Liver (tissue), 9 donors: Measurements from ENCODE around the gene POU2F2. TPM values are rescaled to one million over a fixed set of nuclear protein-coding genes. Genes with fewer than 3 reads are reported as not detected.
A peak's percentile ranks its signal among the peaks of the same experiment; 100 is the strongest.

ENCODE experiments used
- DNase-seq: peaks from one replicate; pipeline ENCODE4 v3.0.0-alpha.2; 2017; ENCODE audit warnings: low spot score
- H3K27ac ChIP-seq, 2 donors: one replicate each; pipeline ENCODE4 v1.7.0; 2013; ENCODE audit warnings: inconsistent platforms in 2 of 2, low read length in 2 of 2, control low read depth in 1 of 2, low read depth in 1 of 2, mild to moderate bottlenecking in 1 of 2
- H3K27me3 ChIP-seq, 4 donors: one replicate each; pipeline versions ENCODE4 v1.6.1 to v1.7.0; 2013; ENCODE audit warnings: low read length in 3 of 4, inconsistent platforms in 1 of 4, mild to moderate bottlenecking in 1 of 4, moderate library complexity in 1 of 4; ENCODE audit not compliant: control insufficient read depth in 4 of 4, insufficient read depth in 4 of 4
- H3K36me3 ChIP-seq, 4 donors: one replicate each; pipeline versions ENCODE4 v1.6.1 to v1.7.0; 2013; ENCODE audit warnings: low read length in 3 of 4, mild to moderate bottlenecking in 3 of 4, low read depth in 1 of 4, moderate library complexity in 1 of 4; ENCODE audit not compliant: control insufficient read depth in 4 of 4, insufficient read depth in 3 of 4
- H3K4me1 ChIP-seq, 4 donors: one replicate each; pipeline versions ENCODE4 v1.6.1 to v1.7.0; 2013; ENCODE audit warnings: low read length in 3 of 4, mild to moderate bottlenecking in 3 of 4, moderate library complexity in 1 of 4; ENCODE audit not compliant: control insufficient read depth in 4 of 4, insufficient read depth in 4 of 4
- H3K4me3 ChIP-seq, 3 donors: one replicate each; pipeline versions ENCODE4 v1.6.1 to v1.7.0; 2013; ENCODE audit warnings: low read length in 3 of 3, control low read depth in 1 of 3, low read depth in 1 of 3, mild to moderate bottlenecking in 1 of 3
- H3K9ac ChIP-seq, 2 donors: one replicate each; pipeline ENCODE4 v1.7.0; 2013; ENCODE audit warnings: low read length in 2 of 2, mild to moderate bottlenecking in 2 of 2, moderate library complexity in 2 of 2, control low read depth in 1 of 2, low read depth in 1 of 2
- H3K9me3 ChIP-seq, 4 donors: one replicate each; pipeline versions ENCODE4 v1.6.1 to v1.7.0; 2013; ENCODE audit warnings: low read length in 3 of 4; ENCODE audit not compliant: control insufficient read depth in 4 of 4
- CTCF ChIP-seq: fragments of 150-350 bp; IDR thresholded peaks from 2 replicates; pipeline ENCODE4 v1.5.1; 2017; ENCODE audit warnings: improper control_type of control experiment, low read depth, low read length; ENCODE audit not compliant: missing input control
- EGR1 ChIP-seq, 2 donors: IDR thresholded peaks; 2 replicates each; pipeline ENCODE4 v1.6.1; 2016 to 2018; ENCODE audit warnings: antibody characterized with exemption in 2 of 2, low read depth in 2 of 2
- FOXA1 ChIP-seq: IDR thresholded peaks from 2 replicates; pipeline ENCODE4 v1.6.1; 2016; ENCODE audit warnings: antibody characterized with exemption
- FOXA2 ChIP-seq: IDR thresholded peaks from 2 replicates; pipeline ENCODE4 v1.6.1; 2016; ENCODE audit warnings: antibody characterized with exemption
- GABPA ChIP-seq, 2 donors: IDR thresholded peaks in 1 of 2; conservative IDR thresholded peaks in 1 of 2; 2 replicates each; pipeline ENCODE4 v1.6.1; 2016; ENCODE audit warnings: antibody characterized with exemption in 2 of 2, mild to moderate bottlenecking in 1 of 2, moderate library complexity in 1 of 2
- HNF4A ChIP-seq, 2 donors: conservative IDR thresholded peaks; 2 replicates each; pipeline ENCODE4 v1.6.1; 2016; ENCODE audit warnings: antibody characterized with exemption in 2 of 2, mild to moderate bottlenecking in 2 of 2
- HNF4G ChIP-seq: IDR thresholded peaks from 2 replicates; pipeline ENCODE4 v1.6.1; 2016; ENCODE audit warnings: antibody characterized with exemption
- JUND ChIP-seq, 2 donors: IDR thresholded peaks; 2 replicates each; pipeline ENCODE4 v1.6.1; 2016; ENCODE audit warnings: antibody characterized with exemption in 2 of 2
- MAX ChIP-seq: IDR thresholded peaks from 2 replicates; pipeline ENCODE4 v1.6.1; 2016; ENCODE audit warnings: antibody characterized with exemption
- NR2F2 ChIP-seq: IDR thresholded peaks from 2 replicates; pipeline ENCODE4 v1.6.1; 2016; ENCODE audit warnings: antibody characterized with exemption
- RAD21 ChIP-seq, 2 donors: IDR thresholded peaks; 2 replicates each; pipeline ENCODE4 v1.6.1; 2016; ENCODE audit warnings: antibody characterized with exemption in 2 of 2, mild to moderate bottlenecking in 2 of 2
- REST ChIP-seq: IDR thresholded peaks from 2 replicates; pipeline ENCODE4 v1.6.1; 2016; ENCODE audit warnings: antibody characterized with exemption, mild to moderate bottlenecking
- SP1 ChIP-seq: IDR thresholded peaks from 2 replicates; pipeline ENCODE4 v1.6.1; 2018; ENCODE audit warnings: antibody characterized with exemption, mild to moderate bottlenecking
- TAF1 ChIP-seq: conservative IDR thresholded peaks from 2 replicates; pipeline ENCODE4 v1.6.1; 2016; ENCODE audit warnings: antibody characterized with exemption, mild to moderate bottlenecking
- YY1 ChIP-seq: IDR thresholded peaks from 2 replicates; pipeline ENCODE4 v1.6.1; 2016; ENCODE audit warnings: antibody characterized with exemption, mild to moderate bottlenecking
- WGBS: extraction: QIAGEN DNeasy Blood & Tissue Kit; methylation state at CpG from one replicate; pipeline ENCODE4 v1.1.7; 2013; 5-methylcytosine and 5-hydroxymethylcytosine counted together
- polyA plus RNA-seq, 2 donors: library from polyadenylated mRNA; stranded (reverse) in 1 of 2; unstranded in 1 of 2; fragments of 200-250 nt in 1 of 2; fragments of >200 nt in 1 of 2; fragmentation: Nextera tagmentation in 1 of 2; extraction: Ambion mirVana in 1 of 2; gene quantifications; one replicate each; pipeline versions ENCODE4 v1.2.1 to v1.2.3, GENCODE V29; 2013 to 2015
- total RNA-seq, 2 donors: library from RNA; depleted of rRNA; stranded (reverse); fragments of >200 nt; gene quantifications; one replicate each; pipeline ENCODE4 v1.2.3, GENCODE V29; 2014
- TF ChIP-seq, protein P1 (sequence below): IDR thresholded peaks from 2 replicates; pipeline ENCODE4 v1.6.1; 2016; ENCODE audit warnings: antibody characterized with exemption
- TF ChIP-seq, protein P2 (sequence below): IDR thresholded peaks from 2 replicates; pipeline ENCODE4 v1.6.1; 2016; ENCODE audit warnings: antibody characterized with exemption
- donor health status: healthy.
- donor health status: healthy.
- donor health status: healthy.
- donor health status: healthy.
- donor health status: healthy.

POU2F2 gene
- total and polyA plus RNA-seq, 4 donors = 0.75 to 1.2 (median 0.97) TPM

DNA sequence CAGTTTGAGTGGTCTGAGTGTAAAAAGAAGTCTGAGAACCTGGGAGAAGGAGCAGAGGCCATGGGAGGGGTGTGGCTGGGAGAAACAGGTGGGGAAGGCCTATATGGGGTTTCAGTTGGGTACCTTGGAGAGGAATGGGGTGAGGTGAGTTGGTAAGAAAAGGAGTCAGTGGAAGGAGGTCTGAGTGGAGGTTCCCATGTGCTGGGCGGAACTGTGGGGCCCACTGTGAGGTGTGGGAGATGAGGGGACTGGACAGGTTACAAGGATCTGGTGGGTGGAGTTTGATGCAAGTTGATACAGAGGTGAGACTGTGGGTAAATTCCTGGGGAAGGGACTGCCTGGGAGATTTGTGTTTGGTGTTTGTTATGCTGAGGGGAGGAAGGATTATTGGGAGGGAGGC, 54.2 kb downstream of the POU2F2 start:
- H3K9me3 ChIP-seq = no peaks in the 10 kb centered on the region
- H3K27ac ChIP-seq = no peak overlapping the region
- TF ChIP-seq EGR1 (IDR thresholded peaks at IDR 0.05; ENCODE audit: low read depth in 2 of 2) (no peak), SP1 (no peak)
- WGBS = 100% methylated on average over 1 of the region's 1 CpG
- H3K27me3 ChIP-seq = no peaks in the 10 kb centered on the region
- peaks cover 5 to 31% (median 26%) of the 10 kb centered on the region in 4 donors for H3K36me3 ChIP-seq
- peaks cover 6 to 21% (median 14%) of the 10 kb centered on the region in 4 donors for H3K4me1 ChIP-seq
- no peak for DNase-seq
- H3K9ac ChIP-seq = no peak overlapping the region
- no peak overlapping the region for H3K4me3 ChIP-seq

GRCh38 chr19:42076380-42076944, 55.8 kb downstream of the POU2F2 start:
- TF ChIP-seq RAD21 (IDR thresholded peaks at IDR 0.05) = no peak
- no peak for TF ChIP-seq REST
- TF ChIP-seq TAF1 = no peak
- no peak for TF ChIP-seq NR2F2
- TF ChIP-seq HNF4G = no peak
- no peak for TF ChIP-seq HNF4A (conservative IDR thresholded peaks at IDR 0.05)
- TF ChIP-seq MAX = no peak
- no peak for TF ChIP-seq YY1
- no peak for TF ChIP-seq GABPA (IDR thresholded peaks at IDR 0.05 in 1 of 2, conservative IDR thresholded peaks at IDR 0.05 in 1 of 2)
- no peak for TF ChIP-seq FOXA2
- Histone ChIP-seq H3K27me3 (no peaks in the 10 kb centered on the region), H3K27ac (peak overlapping the region; percentile 43 to 85), H3K36me3 (peaks cover 5 to 30% (median 25%) of the 10 kb centered on the region in 4 donors), H3K9me3 (no peaks in the 10 kb centered on the region), H3K4me1 (peaks cover 6 to 21% (median 14%) of the 10 kb centered on the region in 4 donors), H3K4me3 (peak overlapping the region; percentile 62 to 91 (median 86)), H3K9ac (peak overlapping the region; percentile 81 to 95)
- WGBS = 1% methylated on average over 33 of the region's 33 CpGs
- DNase-seq = no peak

GRCh38 chr19:42075616-42076379, 56.4 kb downstream of the POU2F2 start, which contains the start of gene ZNF574:
Gene ZNF574 (plus strand): TSS chr19:42076166. CDS start chr19:42078607, 2,441 bp downstream.
- Histone ChIP-seq H3K9ac (peak within 1 kb of the TSS; percentile 93 to 98), H3K27ac (peak within 1 kb of the TSS; percentile 97 to 98), H3K4me1 (peaks cover 6 to 21% (median 14%) of the 10 kb centered on the region in 4 donors), H3K4me3 (peak within 1 kb of the TSS; percentile 86 to 94 (median 91)), H3K27me3 (no peaks in the 10 kb centered on the region), H3K9me3 (no peaks in the 10 kb centered on the region), H3K36me3 (peaks cover 5 to 24% (median 20%) of the 10 kb centered on the region in 4 donors)
- DNase-seq = peak; percentile 96
- WGBS = under 1% methylated on average over 80 of the region's 80 CpGs
- TF ChIP-seq HNF4G (no peak), CTCF (no peak), JUND (IDR thresholded peaks at IDR 0.05) (peak in 1 of 2 donors; percentile 71), MAX (no peak), EGR1 (IDR thresholded peaks at IDR 0.05; ENCODE audit: low read depth in 2 of 2) (no peak), SP1 (peak; percentile 98), TAF1 (peak; percentile 93), FOXA1 (no peak)
- TF ChIP-seq, protein P1, sequence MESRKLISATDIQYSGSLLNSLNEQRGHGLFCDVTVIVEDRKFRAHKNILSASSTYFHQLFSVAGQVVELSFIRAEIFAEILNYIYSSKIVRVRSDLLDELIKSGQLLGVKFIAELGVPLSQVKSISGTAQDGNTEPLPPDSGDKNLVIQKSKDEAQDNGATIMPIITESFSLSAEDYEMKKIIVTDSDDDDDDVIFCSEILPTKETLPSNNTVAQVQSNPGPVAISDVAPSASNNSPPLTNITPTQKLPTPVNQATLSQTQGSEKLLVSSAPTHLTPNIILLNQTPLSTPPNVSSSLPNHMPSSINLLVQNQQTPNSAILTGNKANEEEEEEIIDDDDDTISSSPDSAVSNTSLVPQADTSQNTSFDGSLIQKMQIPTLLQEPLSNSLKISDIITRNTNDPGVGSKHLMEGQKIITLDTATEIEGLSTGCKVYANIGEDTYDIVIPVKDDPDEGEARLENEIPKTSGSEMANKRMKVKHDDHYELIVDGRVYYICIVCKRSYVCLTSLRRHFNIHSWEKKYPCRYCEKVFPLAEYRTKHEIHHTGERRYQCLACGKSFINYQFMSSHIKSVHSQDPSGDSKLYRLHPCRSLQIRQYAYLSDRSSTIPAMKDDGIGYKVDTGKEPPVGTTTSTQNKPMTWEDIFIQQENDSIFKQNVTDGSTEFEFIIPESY = no peak
- TF ChIP-seq, protein P2, sequence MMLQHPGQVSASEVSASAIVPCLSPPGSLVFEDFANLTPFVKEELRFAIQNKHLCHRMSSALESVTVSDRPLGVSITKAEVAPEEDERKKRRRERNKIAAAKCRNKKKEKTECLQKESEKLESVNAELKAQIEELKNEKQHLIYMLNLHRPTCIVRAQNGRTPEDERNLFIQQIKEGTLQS = peak; percentile 66
